Temporal lobe (tissue), 1 donor: Measurements from ENCODE around the gene MS4A6E. TPM values are rescaled to one million over a fixed set of nuclear protein-coding genes. Genes with fewer than 3 reads are reported as not detected.

Source experiments
- total RNA-seq: library from RNA; depleted of rRNA; stranded (reverse); fragments of >200 nt; gene quantifications from one replicate; pipeline ENCODE4 v1.2.3, GENCODE V29; 2014

The MS4A6E gene
- total RNA-seq, 1 donor from 2014 or later = not detected

Other genes with a start within 250 kb of the MS4A6E start
- not detected for gene MS4A2, start 238.6 kb upstream of the MS4A6E start, total RNA-seq
- 0.98 TPM for gene MS4A6A, start 144.2 kb upstream of the MS4A6E start, total RNA-seq
- not detected for gene MS4A4E, start 84.1 kb upstream of the MS4A6E start, total RNA-seq
- gene MS4A4A, start 46.6 kb upstream of the MS4A6E start, total RNA-seq = 1.2 TPM
- gene MS4A7, start 51.3 kb downstream of the MS4A6E start, total RNA-seq = 1.7 TPM
- gene MS4A14, start 69.2 kb downstream of the MS4A6E start, total RNA-seq = not detected
- gene MS4A5, start 102.3 kb downstream of the MS4A6E start, total RNA-seq = not detected
- gene MS4A1, start 128.6 kb downstream of the MS4A6E start, total RNA-seq = not detected
- gene MS4A12, start 165.5 kb downstream of the MS4A6E start, total RNA-seq = not detected
- not detected for gene MS4A13, start 188.1 kb downstream of the MS4A6E start, total RNA-seq